Ovary (tissue), 9 donors: Measurements from ENCODE around the gene E2F2. TPM values are rescaled to one million over a fixed set of nuclear protein-coding genes. Genes with fewer than 3 reads are reported as not detected.

Experiments
- DNase-seq, 5 donors: peaks; one replicate each; pipeline ENCODE4 v3.0.0-alpha.2; 2019 to 2020
- H3K27ac ChIP-seq, 2 donors: fragments of 200-600 bp; one replicate each; pipeline versions ENCODE4 v1.5.1 to v1.8.0; 2019 to 2022
- H3K27me3 ChIP-seq: fragments of 200-600 bp; one replicate; pipeline ENCODE4 v1.8.0; 2022
- H3K36me3 ChIP-seq: fragments of 200-600 bp; sonication (generic); one replicate; pipeline ENCODE4 v1.5.1; 2019
- H3K4me1 ChIP-seq: one replicate; pipeline ENCODE4 v1.8.1; 2013; ENCODE audit warnings: mild to moderate bottlenecking, moderate library complexity; ENCODE audit not compliant: insufficient read depth
- H3K4me3 ChIP-seq: fragments of 200-600 bp; sonication (generic); one replicate; pipeline ENCODE4 v1.5.1; 2017
- H3K9me3 ChIP-seq, 2 donors: fragments of 200-600 bp in 1 of 2; sonication (generic) in 1 of 2; one replicate each; pipeline versions ENCODE4 v1.5.1 to v1.8.1; 2013 to 2019; ENCODE audit warnings: mild to moderate bottlenecking in 1 of 2, moderate library complexity in 1 of 2
- EP300 ChIP-seq: sonication (generic); formaldehyde crosslinking; IDR thresholded peaks from one replicate; pipeline ENCODE4 v1.6.1; 2017; ENCODE audit warnings: antibody characterized with exemption
- POLR2A ChIP-seq: fragments of 450-650 bp; IDR thresholded peaks from one replicate; pipeline ENCODE4 v1.6.1; 2017; ENCODE audit warnings: antibody characterized with exemption, mild to moderate bottlenecking, moderate library complexity
- WGBS, 3 donors: extraction: QIAGEN DNeasy Blood & Tissue Kit in 1 of 3; methylation state at CpG; one replicate each; pipeline versions ENCODE4 v1.1.5 to v1.1.7; 2013 to 2017; 5-methylcytosine and 5-hydroxymethylcytosine counted together
- intact Hi-C, 4 donors: fragments of 100-400 bp; cut with DNase I; formaldehyde crosslinking; loops; one replicate each; pipeline versions ENCODE4 v1.11.0 to v1.15.1; 2022 to 2023
- polyA plus RNA-seq, 2 donors: library from polyadenylated mRNA; stranded (reverse); fragments of 200-250 nt in 1 of 2; fragments of 350-450 nt in 1 of 2; fragmentation: Illumina TruSeq in 1 of 2; extraction: RNeasy Lipid Tissue Mini Kit (QIAGEN cat#74804) in 1 of 2; gene quantifications; one replicate each; pipeline ENCODE4 v1.2.3, GENCODE V29; 2013 to 2014
- total RNA-seq, 7 donors: library from RNA; depleted of rRNA in 2 of 7; stranded (reverse); fragments of >200 nt in 2 of 7; fragmentation: NEBNext Ultra II Directional in 3 of 7; extraction: Animal tissue kit (Norgen Biotek cat#: 25700) in 3 of 7; gene quantifications; one replicate each; pipeline versions ENCODE4 v1.1.0 to v1.2.4, GENCODE V29; 2016 to 2023
- TF ChIP-seq, protein P1 (sequence below), 3 donors: fragments of 450-650 bp in 2 of 3; fragments of 200-600 bp in 1 of 3; IDR thresholded peaks; one replicate each; pipeline versions ENCODE4 v1.5.1 to v1.8.0; 2016 to 2022; ENCODE audit warnings: antibody characterized with exemption in 3 of 3, mild to moderate bottlenecking in 1 of 3
- donor health status: DM: no; HTN: no; CAD: no; lungs with moderate emphysema.
- donor health status: DM: no; HTN: no; CAD: no.
- donor health status: Bipolar disorder and iron deficiency.
- donor health status: DM: yes; HTN: yes; CAD: no.
- donor health status: DM: no; HTN: no; CAD: no.
- donor health status: DM: yes; HTN: yes; CAD: no.

E2F2 gene
- total and polyA plus RNA-seq, 9 donors, result under 0.01 to 1.1 (median 0.15) TPM; not detected in 2

DNA sequence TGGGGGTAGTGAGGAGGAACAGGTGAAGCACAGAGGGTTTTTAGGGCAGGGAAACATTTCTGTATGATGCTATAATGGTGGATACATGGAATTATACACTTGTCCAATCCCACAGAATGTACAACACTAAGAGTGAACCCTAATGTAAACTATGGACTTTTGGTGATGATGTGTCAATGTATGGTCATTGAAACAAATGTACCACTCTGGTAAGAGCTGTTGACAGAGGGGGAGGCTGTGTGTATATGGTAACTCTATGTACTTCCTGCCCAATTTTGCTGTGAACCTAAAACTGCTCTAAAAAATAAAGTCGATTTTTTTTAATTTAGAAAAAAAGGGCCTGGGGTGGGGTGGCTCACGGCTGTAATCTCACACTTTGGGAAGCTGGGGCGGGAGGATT is 70.0 kb downstream of the E2F2 start:
- intact Hi-C loops, result no loop called here
- Histone ChIP-seq H3K4me3 (no peak overlapping the region), H3K27me3 (no peaks in the 10 kb centered on the region), H3K27ac (no peak overlapping the region), H3K9me3 (no peaks in the 10 kb centered on the region), H3K4me1 (peaks cover 8% of the 10 kb centered on the region), H3K36me3 (no peaks in the 10 kb centered on the region)
- DNase-seq, result no peak
- TF ChIP-seq POLR2A (no peak), EP300 (no peak)
- TF ChIP-seq, protein P1, sequence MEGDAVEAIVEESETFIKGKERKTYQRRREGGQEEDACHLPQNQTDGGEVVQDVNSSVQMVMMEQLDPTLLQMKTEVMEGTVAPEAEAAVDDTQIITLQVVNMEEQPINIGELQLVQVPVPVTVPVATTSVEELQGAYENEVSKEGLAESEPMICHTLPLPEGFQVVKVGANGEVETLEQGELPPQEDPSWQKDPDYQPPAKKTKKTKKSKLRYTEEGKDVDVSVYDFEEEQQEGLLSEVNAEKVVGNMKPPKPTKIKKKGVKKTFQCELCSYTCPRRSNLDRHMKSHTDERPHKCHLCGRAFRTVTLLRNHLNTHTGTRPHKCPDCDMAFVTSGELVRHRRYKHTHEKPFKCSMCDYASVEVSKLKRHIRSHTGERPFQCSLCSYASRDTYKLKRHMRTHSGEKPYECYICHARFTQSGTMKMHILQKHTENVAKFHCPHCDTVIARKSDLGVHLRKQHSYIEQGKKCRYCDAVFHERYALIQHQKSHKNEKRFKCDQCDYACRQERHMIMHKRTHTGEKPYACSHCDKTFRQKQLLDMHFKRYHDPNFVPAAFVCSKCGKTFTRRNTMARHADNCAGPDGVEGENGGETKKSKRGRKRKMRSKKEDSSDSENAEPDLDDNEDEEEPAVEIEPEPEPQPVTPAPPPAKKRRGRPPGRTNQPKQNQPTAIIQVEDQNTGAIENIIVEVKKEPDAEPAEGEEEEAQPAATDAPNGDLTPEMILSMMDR (IDR thresholded peaks at IDR 0.05), result no peak
- 85 to 87% (median 85%) methylated on average over 3 of the region's 3 CpGs for whole genome bisulfite sequencing, 3 donors

DNA sequence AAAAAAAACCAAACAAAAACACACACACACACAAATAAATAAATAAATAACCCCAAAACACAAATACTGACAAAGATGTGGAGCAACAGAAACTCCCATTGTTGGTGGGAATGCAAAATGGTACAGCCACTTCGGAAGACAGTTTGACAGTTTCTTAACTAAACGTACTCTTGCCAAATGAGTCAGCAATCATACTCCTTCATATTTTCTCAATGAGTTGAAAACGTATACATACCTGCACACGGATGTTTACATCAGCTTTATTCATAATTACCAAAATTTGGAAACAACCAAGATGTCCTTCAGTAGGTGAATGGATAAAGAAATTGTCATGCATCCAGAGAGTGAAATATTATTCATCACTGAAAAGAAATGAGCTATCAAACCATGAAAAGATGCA is 70.5 kb downstream of the E2F2 start:
- 80 to 86% (median 84%) methylated on average over 4 of the region's 4 CpGs for WGBS, 3 donors
- Histone ChIP-seq H3K4me3 (no peak overlapping the region), H3K9me3 (no peaks in the 10 kb centered on the region), H3K27ac (no peak overlapping the region), H3K36me3 (no peaks in the 10 kb centered on the region), H3K4me1 (peaks cover 10% of the 10 kb centered on the region), H3K27me3 (no peaks in the 10 kb centered on the region)
- no peak for DNase-seq
- intact Hi-C loops, result no loop called here
- no peak for TF ChIP-seq POLR2A
- TF ChIP-seq, protein P1 (IDR thresholded peaks at IDR 0.05), result no peak
- TF ChIP-seq EP300, result no peak

DNA sequence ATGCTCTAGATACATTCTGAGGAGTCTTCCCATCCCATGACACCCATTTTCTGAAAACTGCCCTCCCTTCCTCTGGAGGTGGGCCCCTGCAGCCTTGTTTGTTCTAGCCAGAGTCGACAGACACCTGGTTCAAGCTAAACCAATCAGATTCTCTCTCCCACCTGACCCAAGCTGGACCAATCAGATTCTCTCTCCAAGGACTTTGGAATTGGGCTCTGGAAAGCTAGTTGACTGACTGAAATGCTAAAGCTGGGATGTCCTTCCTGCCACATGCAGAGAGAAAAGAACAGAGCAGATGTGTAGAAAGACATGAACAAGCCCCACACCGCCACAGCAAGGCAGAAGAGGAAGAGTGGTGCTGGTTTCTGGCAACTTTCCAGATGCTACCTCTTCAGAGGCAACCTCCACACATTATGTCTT is 71.7 kb downstream of the E2F2 start:
- Histone ChIP-seq H3K4me1 (peaks cover 10% of the 10 kb centered on the region), H3K27me3 (no peaks in the 10 kb centered on the region), H3K27ac (no peak overlapping the region), H3K9me3 (no peaks in the 10 kb centered on the region), H3K36me3 (no peaks in the 10 kb centered on the region), H3K4me3 (no peak overlapping the region)
- no peak for DNase-seq
- WGBS, 3 donors, result 65 to 81% (median 80%) methylated on average over 2 of the region's 2 CpGs
- intact Hi-C loops, result no loop called here
- TF ChIP-seq, protein P1 (IDR thresholded peaks at IDR 0.05), result no peak
- TF ChIP-seq POLR2A (no peak), EP300 (no peak)

Other genes starting within 250 kb of the E2F2 start
- gene HNRNPR, start 186.9 kb downstream of the E2F2 start, total RNA-seq, result 100 to 1,000 TPM in 5 of 7 donors, 10 to 100 TPM in 2; 55.9 to 173 (median 153) TPM
- gene HNRNPR, start 186.9 kb downstream of the E2F2 start, polyA plus RNA-seq, result 100 to 1,000 TPM in 1 of 2 donors, 10 to 100 TPM in 1; 70.6 to 107 TPM
- gene ZNF436, start 161.4 kb downstream of the E2F2 start, total RNA-seq, result 10 to 100 TPM; 16.5 to 42.6 (median 23.5) TPM
- 10 to 100 TPM; 17.2 to 43.1 TPM for gene ZNF436, start 161.4 kb downstream of the E2F2 start, polyA plus RNA-seq
- gene TCEA3, start 106.5 kb downstream of the E2F2 start, total RNA-seq, result 100 to 1,000 TPM in 3 of 7 donors, 10 to 100 TPM in 4; 42.0 to 153 (median 79.7) TPM
- gene TCEA3, start 106.5 kb downstream of the E2F2 start, polyA plus RNA-seq, result 10 to 100 TPM; 72.5 to 73.8 TPM
- gene ASAP3, start 47.1 kb downstream of the E2F2 start, total RNA-seq, result 100 to 1,000 TPM in 3 of 7 donors, 10 to 100 TPM in 4; 37.3 to 147 (median 98.7) TPM
- 10 to 100 TPM; 44.1 to 68.2 TPM for gene ASAP3, start 47.1 kb downstream of the E2F2 start, polyA plus RNA-seq
- gene ID3, start 28.3 kb upstream of the E2F2 start, total RNA-seq, result 100 to 1,000 TPM in 4 of 7 donors, 10 to 100 TPM in 3; 44.1 to 274 (median 143) TPM
- 100 to 1,000 TPM in 1 of 2 donors, 10 to 100 TPM in 1; 37.9 to 257 TPM for gene ID3, start 28.3 kb upstream of the E2F2 start, polyA plus RNA-seq
- 1,000 to 10,000 TPM; 1,656 to 2,751 (median 1,969) TPM for gene RPL11, start 160.6 kb upstream of the E2F2 start, total RNA-seq
- 1,000 to 10,000 TPM; 4,158 to 5,066 TPM for gene RPL11, start 160.6 kb upstream of the E2F2 start, polyA plus RNA-seq
- gene ELOA, start 212.2 kb upstream of the E2F2 start, total RNA-seq, result 10 to 100 TPM; 17.8 to 38.0 (median 27.3) TPM
- gene ELOA, start 212.2 kb upstream of the E2F2 start, polyA plus RNA-seq, result 10 to 100 TPM; 13.0 to 29.8 TPM
- gene PITHD1, start 247.2 kb upstream of the E2F2 start, total RNA-seq, result 10 to 100 TPM; 39.9 to 46.5 (median 42.7) TPM
- 10 to 100 TPM; 43.4 to 55.0 TPM for gene PITHD1, start 247.2 kb upstream of the E2F2 start, polyA plus RNA-seq